HG03097 (cell line): ENCODE measurements around the gene TBC1D16.

Source experiments
- ATAC-seq: cut with Tn5 transposase; IDR thresholded peaks from one replicate; pipeline ENCODE4 v1.9.1; 2021; ENCODE audit not compliant: unreplicated experiment, low FRiP score

The TBC1D16 gene

DNA sequence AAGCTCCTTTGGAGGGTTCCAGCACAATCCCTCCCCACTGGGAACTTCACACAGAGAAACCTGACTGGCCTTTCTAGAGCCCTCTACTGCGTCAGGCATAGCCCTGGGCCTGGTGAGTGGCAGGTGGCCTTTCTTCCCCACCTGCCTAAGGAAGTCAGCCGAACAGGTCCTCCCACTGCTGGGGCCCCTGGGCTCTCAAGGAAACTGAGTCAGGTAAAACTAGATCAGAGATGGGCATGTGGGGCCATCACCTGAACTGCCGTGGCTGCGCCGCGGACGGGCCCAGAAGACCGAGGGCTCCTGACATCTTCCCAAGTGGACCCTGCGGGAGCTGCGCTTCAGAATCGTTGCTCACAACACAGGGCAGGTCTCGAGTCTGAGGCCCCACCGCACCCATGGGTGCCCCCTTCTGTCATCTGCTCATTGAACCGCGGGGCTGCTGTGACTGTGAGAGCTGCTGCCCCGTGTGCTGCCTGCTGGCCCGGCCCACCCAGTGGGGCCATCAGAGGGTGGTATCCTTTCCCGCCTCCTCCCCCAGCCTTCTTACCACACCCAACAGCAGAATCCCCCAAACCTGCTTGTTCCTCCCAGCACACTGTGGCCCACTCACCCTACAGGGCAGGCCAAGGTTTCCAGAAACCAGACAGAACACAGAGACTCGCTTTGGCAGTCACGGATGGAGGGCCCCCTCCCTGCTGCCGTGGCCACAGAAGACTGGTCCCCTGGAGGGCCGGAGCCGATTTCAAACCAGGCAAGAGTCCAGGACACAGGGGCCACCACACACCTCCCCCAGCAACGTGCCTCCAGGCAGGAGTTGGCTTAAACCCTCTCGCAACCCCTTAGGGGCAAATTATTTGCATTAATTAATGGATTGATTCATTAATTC lies 81.1 kb downstream of the TBC1D16 start:
- no peak for ATAC-seq

DNA sequence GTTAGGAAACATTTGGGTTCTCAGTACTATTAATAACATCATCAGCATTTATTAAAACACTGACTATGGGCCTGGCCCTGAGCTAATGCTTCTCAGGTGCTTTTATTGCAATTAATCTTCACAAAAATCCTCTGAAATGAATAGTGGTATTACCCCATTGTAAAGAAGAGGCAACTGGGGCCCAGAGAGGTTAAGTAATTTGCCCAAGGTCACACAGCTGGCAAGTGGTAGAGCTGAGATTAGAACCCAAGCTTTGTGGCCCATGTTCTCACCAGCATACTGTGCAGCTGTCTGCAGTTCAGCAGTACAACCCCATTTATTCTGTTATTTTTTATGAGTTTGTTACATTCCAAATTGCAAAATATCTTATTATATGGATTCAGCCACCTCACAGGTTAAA lies 82.3 kb downstream of the TBC1D16 start:
- no peak for ATAC-seq

DNA sequence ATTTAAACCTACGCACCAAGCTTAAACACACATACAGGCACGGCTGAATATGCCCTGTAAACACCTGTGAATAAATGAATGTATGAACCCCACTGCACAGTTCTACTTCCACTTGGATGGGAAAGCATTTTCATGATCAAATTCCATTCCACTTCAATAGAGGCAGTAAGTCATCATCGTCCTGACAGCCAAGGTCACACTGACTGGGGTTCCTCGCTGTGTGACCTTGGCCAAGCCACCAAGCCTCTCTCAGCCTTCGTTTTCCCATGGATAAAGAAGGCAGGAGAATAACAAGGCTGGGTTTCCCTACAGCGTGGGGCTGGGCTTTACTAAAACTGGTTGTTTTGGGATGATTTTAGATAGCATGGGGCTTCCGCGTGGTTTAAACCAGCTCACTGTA lies 82.8 kb downstream of the TBC1D16 start:
- no peak for ATAC-seq

DNA sequence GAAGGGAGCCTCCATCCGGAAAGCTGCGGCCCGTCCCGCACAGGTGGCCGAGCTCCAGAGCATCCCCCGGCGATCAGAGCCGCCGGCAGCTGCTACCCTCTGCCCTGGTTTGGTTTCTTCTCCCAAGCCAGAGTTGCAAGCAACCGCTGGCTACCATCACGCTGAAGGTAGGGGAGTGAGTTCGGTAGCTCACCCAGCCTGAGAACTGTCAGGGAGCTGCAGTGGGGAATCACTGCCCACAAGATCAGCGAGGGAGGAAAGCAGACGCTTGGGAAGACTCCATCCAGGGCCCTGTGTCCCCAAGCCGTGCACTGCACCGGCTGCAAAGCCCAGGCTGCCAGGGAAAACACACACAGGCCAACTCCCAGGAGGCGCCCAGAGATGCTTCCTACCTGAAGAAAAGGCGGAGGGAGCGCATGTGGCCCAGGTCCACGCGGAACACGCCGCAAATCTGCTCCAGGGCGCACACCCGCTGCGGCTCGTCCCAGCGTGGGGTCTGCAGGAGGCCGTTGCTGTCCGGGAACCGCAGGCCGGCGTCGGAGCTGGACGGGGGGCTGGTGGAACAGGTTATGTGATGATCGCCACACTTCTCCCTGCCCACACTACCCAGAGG lies 83.3 kb downstream of the TBC1D16 start:
- ATAC-seq = no peak

DNA sequence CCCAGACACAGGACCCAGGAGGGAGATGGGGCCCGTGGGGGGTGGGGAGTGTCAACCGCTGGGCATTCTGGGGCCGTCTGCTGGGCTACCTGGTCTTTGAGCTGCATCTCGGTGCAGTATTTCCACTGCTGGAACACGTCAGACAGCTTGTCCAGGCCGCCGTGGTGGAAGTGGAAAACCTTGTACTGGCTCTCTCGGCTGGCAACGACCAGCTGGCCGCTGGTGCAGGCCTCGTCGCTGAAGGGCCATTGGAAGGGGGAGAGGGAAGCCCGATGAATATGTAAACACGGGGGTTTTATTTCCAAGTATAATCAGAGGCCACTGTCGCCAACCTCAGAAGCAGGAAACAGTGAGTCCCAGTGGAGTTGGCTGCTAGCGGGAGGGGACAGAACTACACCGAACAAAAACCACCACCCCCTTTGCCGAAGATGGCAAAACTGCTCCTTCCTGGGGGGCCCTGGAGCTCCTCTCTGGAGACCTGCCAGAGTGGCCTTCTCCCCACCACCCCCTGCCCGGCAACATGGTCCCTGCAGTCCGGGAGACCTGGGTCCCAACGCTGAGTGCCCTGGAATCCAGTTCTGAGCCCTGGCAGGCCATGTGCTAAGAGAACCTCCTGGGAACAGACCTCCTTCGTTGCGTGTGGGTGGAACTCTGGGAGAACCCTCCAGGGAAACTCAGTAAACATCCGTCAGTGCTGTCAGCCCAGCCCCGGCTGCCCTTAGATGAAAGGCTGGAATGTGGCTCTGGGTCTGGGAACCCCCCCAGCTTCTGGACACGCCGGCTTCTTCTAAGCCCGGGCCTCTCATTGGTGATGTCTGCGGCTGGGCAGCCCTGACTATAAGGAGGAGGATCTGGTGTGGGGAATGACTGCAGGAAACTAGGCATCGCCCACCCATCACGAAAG lies 84.1 kb downstream of the TBC1D16 start:
- ATAC-seq = no peak

DNA sequence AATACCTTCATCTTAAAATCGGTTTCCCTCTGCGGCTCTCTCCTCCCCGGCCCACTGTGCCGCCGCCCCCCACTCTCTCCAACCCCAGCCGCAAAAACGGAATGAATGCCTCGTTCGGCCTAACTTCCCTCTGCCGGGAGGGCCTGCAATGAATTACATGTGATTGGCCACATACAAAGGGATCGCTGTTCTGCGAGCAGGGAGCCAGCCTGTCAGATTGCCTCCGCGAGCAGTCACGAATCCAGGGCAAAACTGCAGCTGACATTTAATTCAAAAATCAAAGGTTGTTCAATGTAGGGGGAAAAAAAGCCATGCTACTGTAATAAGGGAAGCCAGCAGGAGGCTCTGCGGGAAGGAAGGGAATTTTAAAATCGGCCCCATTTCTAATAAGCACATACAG lies 84.9 kb downstream of the TBC1D16 start:
- no peak for ATAC-seq

DNA sequence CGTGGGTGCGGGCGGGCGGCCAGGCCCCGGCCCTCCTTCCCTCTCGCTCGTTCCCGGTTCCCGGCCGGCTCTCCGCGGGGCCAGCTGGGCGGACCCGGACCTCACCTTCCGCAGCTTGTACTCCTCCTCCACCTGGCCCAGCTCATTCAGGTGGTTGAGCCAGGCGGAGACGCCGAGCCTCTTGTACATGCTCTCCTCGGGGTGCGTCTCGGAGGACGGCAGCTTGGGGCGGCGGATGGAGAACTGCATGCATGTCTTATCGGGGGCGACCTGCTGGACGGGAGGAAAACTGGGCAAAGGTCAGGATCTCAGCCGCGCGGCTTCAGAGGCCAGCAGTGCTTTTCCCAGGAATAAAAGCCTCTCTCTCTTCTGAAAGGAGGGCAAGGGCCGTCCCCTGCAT lies 85.4 kb downstream of the TBC1D16 start:
- no peak for ATAC-seq

DNA sequence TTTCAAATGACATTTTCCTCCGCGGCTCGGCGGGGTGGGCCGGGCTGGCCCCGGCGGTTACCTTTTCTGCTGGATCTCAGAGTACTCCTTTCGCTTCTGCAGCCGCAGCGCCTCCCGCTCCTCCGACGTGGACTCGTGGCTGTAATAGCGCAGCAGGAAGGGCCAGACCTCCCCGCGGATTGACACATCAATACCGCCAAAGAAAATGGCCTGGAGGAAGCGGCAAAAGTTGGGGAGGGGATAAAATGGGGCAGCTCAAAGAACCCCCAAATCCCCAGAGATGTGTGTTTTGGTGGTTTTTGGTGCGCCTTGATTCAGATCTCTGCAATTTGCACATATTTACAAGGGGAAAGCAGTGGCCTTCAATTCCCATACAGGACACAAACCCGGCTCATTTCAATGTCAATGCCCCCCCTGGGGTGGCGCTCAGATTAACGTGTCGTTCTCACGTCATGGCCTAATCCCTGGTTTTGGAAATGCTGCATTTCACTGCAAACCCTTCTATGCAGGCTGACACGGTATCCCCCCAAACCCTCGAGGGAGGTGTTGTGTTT lies 85.9 kb downstream of the TBC1D16 start:
- ATAC-seq = no peak

DNA sequence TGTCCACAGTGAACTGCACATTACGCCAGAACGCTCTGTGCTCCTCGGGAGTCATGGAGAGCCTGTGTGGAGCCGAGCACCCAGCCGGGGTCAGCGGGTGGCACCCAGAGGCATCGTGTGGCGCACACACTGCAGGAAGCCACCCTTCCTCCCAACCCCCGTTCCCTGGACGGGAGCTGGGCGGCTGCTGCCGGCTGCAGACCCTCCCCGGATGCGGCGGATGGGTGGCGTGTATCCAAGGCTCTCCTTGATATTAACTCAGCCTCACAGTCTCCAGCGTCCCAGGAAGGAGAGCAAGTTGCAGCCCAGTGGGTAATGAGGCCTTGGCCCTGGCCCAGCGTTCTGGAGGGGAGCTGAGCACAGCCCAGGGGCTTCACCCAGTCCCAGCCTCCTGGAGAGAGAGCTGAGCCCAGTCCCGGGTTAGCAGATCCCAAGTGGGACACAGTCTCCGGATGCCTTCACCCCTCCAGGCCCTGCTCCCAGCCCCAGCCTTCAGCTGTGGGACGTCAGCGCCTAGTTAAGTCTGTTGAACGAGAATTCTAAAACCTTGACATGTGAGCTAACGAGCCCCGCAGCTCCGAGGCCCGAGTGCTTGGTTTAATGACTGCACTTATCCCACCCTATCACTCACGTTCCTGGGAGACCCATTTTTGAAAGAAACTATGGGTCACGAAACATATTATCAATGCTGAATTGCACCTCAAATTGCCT lies 86.6 kb downstream of the TBC1D16 start:
- ATAC-seq = no peak

DNA sequence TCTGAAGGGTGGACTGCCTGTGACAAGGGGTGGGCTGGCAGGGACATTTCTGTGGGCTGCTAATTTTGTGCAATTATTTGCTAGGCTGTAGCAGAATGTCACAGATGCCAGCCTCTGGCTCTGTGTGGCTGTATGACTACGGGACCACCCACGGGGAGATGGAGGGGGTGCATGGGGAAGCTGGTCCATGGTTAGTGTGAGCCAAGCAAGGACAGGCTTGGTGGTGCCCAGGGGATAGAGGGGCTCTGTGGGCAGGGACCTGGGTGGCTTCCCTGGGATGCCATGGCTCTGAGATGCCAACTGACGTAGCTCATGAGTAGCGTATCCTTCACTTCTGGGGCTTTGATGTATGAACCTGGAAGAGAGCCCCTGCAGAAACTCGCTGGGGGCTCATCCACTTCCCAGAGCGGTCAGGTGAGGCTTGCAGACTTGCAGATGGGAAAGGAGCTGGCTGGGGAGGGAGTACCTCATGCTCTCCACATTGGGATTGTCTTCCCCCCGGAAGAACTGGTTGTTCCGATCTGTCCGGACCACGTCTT lies 87.2 kb downstream of the TBC1D16 start:
- no peak for ATAC-seq

DNA sequence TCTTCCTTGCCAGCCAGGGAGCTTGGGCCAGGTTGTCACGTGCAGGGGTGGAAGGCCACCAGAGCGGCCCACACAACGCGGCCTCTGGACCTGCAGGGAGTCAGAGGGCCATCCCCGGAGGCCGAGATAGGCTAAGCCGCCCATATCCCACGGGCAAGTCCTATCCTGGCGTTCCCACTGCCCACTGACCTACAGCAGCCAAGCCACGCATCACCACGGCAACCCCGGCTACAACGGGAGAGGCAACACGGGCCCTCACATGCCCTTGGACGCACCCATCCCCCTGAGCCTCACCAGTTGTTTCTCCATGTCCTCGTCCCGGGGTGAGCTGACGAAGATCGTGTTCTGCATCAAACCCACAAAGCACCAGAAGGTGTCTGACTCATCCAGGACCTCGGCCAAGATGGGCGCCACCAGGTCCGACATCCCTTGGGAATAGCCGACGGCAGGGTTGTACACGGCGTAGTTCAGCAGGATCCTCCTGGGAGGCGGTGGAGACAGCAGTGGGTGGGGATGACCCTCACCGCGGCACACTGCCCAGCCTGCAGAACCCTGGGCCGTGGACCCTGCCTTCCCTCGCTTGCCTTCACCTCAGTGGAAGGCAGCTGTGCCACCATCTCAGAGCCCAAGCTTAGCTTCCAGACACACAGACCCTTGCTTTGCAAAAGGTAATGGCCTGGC lies 88.2 kb downstream of the TBC1D16 start:
- no peak for ATAC-seq

DNA sequence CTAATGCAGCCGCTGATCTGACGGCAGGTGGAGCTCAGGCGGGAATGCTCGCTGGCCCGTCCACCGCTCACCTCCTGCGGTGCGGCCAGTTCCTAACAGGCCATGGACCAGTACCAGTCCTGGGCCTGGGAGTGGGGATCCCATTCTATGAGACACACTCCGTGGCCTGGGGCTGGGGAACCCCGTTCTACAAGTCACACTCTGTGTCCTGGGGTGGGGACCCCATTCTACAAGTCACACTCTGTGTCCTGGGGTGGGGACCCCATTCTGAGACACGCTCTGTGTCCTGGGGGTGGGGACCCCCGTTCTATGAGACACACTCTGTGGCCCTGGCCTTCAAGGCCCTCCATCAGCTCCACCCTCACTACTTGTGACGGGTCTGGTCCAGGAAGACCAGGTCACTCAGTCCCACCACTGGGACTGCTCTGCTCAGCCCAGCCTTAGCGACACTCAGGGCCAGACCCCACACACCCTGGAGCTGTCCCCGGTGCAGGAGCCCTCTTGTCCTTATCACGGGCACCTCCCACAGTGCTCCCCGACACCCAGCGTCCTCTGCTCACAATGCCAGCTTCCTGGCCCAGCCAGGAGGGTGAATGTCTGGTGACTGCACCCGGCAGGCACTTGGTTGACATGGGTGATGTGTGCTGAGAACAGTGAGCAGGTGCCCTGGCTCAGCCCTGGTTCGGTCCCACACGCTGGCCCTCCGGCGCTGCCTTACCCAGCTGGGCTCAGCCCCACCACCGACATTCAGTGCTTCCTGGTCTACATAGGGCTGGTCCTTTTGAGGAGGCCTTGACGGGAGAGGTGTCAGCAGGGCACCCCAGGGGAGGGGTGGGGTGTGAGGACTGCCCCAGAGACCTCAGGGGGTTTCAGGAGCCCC lies 89.1 kb downstream of the TBC1D16 start:
- no peak for ATAC-seq

DNA sequence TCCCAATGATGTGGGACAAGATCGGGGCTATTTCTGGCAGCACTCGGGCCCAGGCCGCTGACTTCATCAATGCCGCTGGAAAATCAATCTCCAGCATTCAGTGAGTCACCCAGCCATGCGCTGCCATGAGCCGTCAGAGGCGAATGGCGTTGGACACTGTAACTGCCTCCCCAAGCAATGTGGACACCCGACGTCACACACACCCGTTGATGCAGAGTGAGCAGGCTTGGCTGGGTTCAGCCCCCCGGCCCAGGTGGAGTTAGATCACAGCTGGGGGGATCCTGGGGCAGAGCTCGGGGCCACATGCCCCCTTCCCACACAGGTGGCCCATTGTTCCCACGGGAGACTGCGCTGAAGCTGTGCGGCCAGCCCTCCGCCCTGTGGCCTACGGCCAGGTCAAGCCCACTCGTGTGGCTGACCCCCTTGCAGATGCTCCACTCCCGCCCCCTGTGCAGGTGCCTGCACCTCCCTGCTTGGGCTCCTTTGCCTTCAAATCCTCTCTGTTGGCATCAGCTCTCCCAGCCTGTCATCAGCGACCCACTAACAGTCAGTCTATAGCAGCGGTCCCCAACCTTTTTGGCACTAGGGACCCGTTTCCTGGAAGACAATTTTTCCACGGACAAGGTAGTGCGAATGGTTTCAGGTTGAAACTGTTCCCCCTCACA lies 89.9 kb downstream of the TBC1D16 start:
- ATAC-seq = no peak

DNA sequence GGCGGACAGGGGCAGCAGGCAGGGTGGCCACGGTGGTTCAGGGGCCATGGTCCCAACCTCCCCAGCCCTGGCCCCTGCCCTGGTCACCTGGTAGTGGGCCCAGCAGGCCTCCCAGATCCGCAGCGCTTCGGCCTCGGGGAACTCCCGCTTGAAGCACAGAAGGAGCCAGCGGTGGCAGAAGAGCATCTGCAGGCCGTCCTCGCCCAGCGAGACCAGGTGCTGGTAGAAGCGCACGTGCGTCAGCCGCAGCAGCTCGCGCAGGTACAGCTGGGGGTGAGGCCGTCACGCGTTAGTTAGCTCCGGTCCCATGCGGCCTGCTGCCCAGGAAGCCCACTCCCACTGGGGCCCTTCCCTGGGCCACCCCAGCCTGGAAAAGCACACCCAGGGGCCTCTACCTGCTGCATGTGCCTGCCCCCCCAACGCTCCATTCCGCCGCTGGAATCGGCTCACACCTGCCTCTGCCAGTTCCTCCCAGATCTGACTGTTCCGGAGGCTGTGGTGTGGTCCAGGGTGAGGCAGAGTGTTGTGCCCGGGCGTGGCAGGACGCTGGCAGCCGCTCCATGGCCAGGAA lies 90.8 kb downstream of the TBC1D16 start:
- ATAC-seq = no peak

DNA sequence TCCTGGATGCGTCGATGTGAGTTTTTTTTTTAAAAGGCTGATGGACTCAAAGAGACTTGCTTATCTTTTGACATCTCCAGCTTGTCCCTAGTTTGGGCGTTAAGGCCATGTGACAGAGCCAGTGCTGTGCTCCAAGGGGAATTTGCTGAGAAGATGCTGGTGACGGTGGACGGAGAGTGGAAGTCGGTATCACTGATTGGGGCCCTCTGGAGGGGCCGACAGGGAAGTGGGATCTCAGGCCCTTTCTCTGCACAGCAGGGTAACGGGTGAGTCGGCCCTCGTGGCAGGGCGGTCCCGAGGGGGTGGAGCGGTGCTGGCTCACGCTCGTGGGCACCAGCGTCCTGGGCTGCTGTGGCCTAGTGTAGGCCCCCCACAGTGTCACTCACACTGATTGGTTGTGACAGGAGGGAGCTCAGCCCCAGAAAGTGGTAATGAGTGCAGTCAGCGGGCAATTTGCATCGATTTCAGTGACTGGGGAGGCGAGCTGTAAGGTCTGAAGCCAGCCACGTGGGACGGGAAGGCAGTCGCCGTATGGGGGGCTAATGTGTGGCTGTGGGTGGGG lies 91.3 kb downstream of the TBC1D16 start:
- ATAC-seq = no peak

DNA sequence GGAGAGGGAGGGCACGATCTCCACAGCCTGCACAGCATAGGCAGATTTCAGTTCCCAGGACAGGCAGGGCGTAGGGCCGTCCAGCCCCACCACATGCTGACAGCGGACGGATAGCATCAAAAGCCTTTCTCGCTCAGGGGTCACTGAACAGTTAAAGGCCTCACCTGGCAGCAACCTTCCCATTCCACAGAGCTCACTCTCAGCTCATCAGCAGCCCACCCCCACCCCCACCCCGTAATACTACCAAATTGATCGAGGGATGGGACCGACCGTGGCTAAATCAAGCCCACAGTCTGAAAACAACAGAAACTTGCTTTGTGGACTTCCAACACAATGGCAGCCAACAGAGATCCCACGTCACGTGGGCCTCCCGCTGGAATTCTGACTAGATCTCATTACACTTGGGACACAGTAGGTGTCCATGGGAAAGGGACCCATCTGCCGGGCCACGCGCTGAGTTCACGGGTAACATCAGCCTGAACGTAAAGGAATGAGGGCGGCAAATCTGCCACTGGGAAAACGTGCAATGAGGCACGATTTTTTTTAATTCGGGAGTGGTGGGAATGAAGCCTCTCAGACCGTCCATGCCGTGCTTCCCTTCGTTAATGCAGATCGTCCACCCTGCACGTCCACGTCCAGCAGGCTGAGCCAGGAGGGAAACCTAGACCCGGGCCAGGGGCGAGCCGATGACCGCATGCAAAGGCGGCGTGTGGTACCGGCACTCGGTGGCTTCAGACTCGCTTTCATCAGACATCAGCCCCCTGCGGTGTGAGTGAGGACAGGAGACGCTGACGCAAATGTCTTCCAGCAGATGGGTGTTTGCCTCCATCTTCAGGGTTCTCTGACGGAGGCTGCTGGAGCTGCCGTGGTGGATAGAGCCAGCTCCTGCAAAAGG lies 92.1 kb downstream of the TBC1D16 start:
- no peak for ATAC-seq
